ENCODE data around the gene RAP1A. TPM values are rescaled to one million over a fixed set of nuclear protein-coding genes. Genes with fewer than 3 reads are reported as not detected.

The RAP1A gene
- polyA plus RNA-seq, 1 of the 3 experiments (the other 2 are of a cell fraction) = 17.7 TPM

DNA sequence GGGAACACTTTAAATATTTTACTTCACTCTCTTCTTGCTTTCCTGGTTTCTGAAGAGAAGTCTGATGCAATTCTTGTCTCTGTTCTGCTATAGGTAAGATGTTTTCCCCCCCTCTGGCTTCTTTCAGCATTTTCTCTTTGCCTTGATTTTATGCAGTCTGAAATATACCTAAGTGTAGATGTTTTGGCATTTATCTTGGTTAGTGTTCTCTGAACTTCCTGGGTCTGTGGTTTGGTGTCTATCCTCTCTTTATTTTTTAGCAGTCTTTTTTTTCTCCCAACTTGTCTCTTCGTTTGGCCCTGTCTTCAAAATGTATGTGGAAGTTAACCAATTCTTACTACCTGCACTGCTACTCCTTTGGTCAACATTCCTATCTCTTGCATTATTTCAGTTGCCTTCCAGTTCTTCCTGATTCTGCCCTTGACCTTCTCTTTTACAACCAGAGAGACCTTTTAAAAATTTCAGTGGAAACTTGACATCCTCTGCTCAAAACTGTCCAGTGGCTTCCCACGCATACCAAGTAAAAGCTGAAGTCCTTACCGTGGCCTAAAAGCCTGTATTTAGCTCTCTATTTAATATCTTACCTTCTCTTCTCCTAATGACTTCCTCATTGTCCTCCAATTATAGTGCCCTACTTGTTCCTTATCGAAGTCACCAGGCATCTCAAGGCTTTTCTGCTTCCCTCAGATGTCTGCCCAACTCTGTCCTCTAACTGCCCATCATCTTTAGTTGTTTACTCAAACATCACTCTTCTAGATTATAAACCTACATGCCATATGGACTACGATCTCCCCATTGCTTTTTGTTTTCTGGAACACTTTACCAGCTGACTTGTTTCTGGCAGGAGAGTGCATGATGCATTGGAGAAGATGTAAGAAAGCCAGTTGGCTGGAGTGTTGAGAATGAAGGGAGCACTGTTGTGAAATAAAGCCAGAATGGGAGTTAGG, 40.9 kb downstream of the RAP1A start:
- ChIA-PET CTCF (interaction anchor here (1.3 kb wide), 1 partner anchor 152 kb away, joined by 9 read pairs; no protein-coding TSS in a partner anchor), POLR2A (no interaction called here)
- Histone ChIP-seq H3K36me3 (replicated peaks in 1 of 2; ENCODE audit: control insufficient read depth in 1 of 2, insufficient read depth in 2 of 2, low read length in 1 of 2) (no peaks in the 10 kb centered on the region), H3F3A (replicated peaks; ENCODE audit: insufficient read depth) (no peaks in the 10 kb centered on the region), H3K79me2 (ENCODE audit: insufficient read depth) (peaks cover 75% of the 10 kb centered on the region), H3K9me2 (no peaks in the 10 kb centered on the region), H3K4me1 (ENCODE audit: control insufficient read depth in 1 of 2, insufficient read depth in 2 of 2, low read depth in 1 of 2, low read length in 1 of 2) (no peaks in the 10 kb centered on the region), H3K4me3 (ENCODE audit: low read depth in 2 of 2, low read length in 1 of 2) (no peak overlapping the region), H3K9ac (no peak overlapping the region), H2AFZ (ENCODE audit: low read depth) (no peak overlapping the region), H3K27me3 (ENCODE audit: insufficient read depth) (no peaks in the 10 kb centered on the region), H3K9me3 (no peaks in the 10 kb centered on the region), H4K20me1 (ENCODE audit: insufficient read depth) (peaks cover 3% of the 10 kb centered on the region; the same call in 1 of the 2 replicates), H3K4me2 (no peak overlapping the region), H3K27ac (ENCODE audit: low read depth in 2 of 2, low read length in 1 of 2) (no peak overlapping the region)
- TF ChIP-seq, protein P1, sequence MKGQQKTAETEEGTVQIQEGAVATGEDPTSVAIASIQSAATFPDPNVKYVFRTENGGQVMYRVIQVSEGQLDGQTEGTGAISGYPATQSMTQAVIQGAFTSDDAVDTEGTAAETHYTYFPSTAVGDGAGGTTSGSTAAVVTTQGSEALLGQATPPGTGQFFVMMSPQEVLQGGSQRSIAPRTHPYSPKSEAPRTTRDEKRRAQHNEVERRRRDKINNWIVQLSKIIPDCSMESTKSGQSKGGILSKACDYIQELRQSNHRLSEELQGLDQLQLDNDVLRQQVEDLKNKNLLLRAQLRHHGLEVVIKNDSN (IDR thresholded peaks at IDR 0.05; ENCODE audit: borderline replicate concordance, low read depth) = no peak
- no peak for DNase-seq
- WGBS (ENCODE audit: low lambda C conversion rate) = 94% methylated on average over 5 of the region's 5 CpGs

DNA sequence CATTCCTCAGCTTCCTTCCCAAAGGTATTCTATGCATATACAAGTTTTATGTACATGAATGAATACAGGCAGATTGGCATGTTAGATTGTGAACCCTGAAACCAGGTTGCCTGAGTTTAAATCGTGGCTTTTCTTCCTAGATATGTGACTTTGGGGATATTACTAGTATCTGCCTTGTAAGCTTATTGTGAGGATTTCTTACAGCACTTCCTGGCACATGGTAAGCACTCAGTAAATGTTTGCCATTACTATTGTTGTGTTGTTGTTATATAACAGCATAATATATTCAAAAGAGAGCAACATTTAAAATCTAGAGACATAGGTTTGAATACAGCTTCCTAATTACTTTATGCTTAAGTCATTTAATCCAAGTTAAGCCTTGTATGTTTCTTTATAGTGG, 45.1 kb downstream of the RAP1A start:
- Histone ChIP-seq H3K4me2 (no peak overlapping the region), H3K9me2 (no peaks in the 10 kb centered on the region), H4K20me1 (ENCODE audit: insufficient read depth) (peaks cover 14% of the 10 kb centered on the region; the same call in 1 of the 2 replicates), H3K4me1 (ENCODE audit: control insufficient read depth in 1 of 2, insufficient read depth in 2 of 2, low read depth in 1 of 2, low read length in 1 of 2) (no peaks in the 10 kb centered on the region), H3K9me3 (no peaks in the 10 kb centered on the region), H3K9ac (no peak overlapping the region), H3K79me2 (ENCODE audit: insufficient read depth) (peaks cover 77% of the 10 kb centered on the region), H3K27me3 (ENCODE audit: insufficient read depth) (no peaks in the 10 kb centered on the region), H2AFZ (ENCODE audit: low read depth) (no peak overlapping the region), H3F3A (replicated peaks; ENCODE audit: insufficient read depth) (no peaks in the 10 kb centered on the region), H3K27ac (ENCODE audit: low read depth in 2 of 2, low read length in 1 of 2) (no peak overlapping the region), H3K36me3 (replicated peaks in 1 of 2; ENCODE audit: control insufficient read depth in 1 of 2, insufficient read depth in 2 of 2, low read length in 1 of 2) (peaks cover 5 to 7% of the 10 kb centered on the region in 2 experiments), H3K4me3 (ENCODE audit: low read depth in 2 of 2, low read length in 1 of 2) (no peak overlapping the region)
- TF ChIP-seq, protein P2, sequence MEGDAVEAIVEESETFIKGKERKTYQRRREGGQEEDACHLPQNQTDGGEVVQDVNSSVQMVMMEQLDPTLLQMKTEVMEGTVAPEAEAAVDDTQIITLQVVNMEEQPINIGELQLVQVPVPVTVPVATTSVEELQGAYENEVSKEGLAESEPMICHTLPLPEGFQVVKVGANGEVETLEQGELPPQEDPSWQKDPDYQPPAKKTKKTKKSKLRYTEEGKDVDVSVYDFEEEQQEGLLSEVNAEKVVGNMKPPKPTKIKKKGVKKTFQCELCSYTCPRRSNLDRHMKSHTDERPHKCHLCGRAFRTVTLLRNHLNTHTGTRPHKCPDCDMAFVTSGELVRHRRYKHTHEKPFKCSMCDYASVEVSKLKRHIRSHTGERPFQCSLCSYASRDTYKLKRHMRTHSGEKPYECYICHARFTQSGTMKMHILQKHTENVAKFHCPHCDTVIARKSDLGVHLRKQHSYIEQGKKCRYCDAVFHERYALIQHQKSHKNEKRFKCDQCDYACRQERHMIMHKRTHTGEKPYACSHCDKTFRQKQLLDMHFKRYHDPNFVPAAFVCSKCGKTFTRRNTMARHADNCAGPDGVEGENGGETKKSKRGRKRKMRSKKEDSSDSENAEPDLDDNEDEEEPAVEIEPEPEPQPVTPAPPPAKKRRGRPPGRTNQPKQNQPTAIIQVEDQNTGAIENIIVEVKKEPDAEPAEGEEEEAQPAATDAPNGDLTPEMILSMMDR (IDR thresholded peaks at IDR 0.05) = no peak
- TF ChIP-seq EP300 (IDR thresholded peaks at IDR 0.05; ENCODE audit: borderline replicate concordance in 1 of 2, low read depth in 1 of 2, low read length in 1 of 2) (no peak), GABPA (IDR thresholded peaks at IDR 0.05; ENCODE audit: low read depth) (no peak), NFIC (IDR thresholded peaks at IDR 0.05; ENCODE audit: borderline replicate concordance) (no peak), TEAD4 (IDR thresholded peaks at IDR 0.05; ENCODE audit: borderline replicate concordance, insufficient read depth) (no peak), MXI1 (IDR thresholded peaks at IDR 0.05; ENCODE audit: low read depth, low read length) (no peak), FOXM1 (IDR thresholded peaks at IDR 0.05; ENCODE audit: low read depth) (no peak), ELF1 (IDR thresholded peaks at IDR 0.05) (no peak), FOSL2 (IDR thresholded peaks at IDR 0.05; ENCODE audit: borderline replicate concordance, low read depth) (no peak), TCF12 (IDR thresholded peaks at IDR 0.05) (no peak), RXRA (IDR thresholded peaks at IDR 0.05; ENCODE audit: borderline replicate concordance, low read depth) (no peak)
- TF ChIP-seq, protein P3, sequence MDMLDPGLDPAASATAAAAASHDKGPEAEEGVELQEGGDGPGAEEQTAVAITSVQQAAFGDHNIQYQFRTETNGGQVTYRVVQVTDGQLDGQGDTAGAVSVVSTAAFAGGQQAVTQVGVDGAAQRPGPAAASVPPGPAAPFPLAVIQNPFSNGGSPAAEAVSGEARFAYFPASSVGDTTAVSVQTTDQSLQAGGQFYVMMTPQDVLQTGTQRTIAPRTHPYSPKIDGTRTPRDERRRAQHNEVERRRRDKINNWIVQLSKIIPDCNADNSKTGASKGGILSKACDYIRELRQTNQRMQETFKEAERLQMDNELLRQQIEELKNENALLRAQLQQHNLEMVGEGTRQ (IDR thresholded peaks at IDR 0.05; ENCODE audit: borderline replicate concordance, low read depth, low read length) = no peak
- TF ChIP-seq, protein P4, sequence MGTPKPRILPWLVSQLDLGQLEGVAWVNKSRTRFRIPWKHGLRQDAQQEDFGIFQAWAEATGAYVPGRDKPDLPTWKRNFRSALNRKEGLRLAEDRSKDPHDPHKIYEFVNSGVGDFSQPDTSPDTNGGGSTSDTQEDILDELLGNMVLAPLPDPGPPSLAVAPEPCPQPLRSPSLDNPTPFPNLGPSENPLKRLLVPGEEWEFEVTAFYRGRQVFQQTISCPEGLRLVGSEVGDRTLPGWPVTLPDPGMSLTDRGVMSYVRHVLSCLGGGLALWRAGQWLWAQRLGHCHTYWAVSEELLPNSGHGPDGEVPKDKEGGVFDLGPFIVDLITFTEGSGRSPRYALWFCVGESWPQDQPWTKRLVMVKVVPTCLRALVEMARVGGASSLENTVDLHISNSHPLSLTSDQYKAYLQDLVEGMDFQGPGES (IDR thresholded peaks at IDR 0.05; ENCODE audit: low read depth, low read length) = no peak
- TF ChIP-seq, protein P5, sequence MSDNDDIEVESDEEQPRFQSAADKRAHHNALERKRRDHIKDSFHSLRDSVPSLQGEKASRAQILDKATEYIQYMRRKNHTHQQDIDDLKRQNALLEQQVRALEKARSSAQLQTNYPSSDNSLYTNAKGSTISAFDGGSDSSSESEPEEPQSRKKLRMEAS (IDR thresholded peaks at IDR 0.05; ENCODE audit: low read depth) = no peak
- TF ChIP-seq, protein P6, sequence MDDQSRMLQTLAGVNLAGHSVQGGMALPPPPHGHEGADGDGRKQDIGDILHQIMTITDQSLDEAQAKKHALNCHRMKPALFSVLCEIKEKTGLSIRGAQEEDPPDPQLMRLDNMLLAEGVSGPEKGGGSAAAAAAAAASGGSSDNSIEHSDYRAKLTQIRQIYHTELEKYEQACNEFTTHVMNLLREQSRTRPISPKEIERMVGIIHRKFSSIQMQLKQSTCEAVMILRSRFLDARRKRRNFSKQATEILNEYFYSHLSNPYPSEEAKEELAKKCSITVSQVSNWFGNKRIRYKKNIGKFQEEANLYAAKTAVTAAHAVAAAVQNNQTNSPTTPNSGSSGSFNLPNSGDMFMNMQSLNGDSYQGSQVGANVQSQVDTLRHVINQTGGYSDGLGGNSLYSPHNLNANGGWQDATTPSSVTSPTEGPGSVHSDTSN (IDR thresholded peaks at IDR 0.05) = no peak
- 50% methylated on average over 1 of the region's 1 CpG for WGBS (ENCODE audit: low lambda C conversion rate)
- CTCF ChIA-PET = interaction anchor here (1.0 to 2.5 kb wide), 2 partner anchors 156 to 442 kb away, joined by 3 to 11 read pairs; no protein-coding TSS in a partner anchor
- no peak for DNase-seq
- POLR2A ChIA-PET = no interaction called here
